HG02981 (cell line): ENCODE measurements around the gene NFASC.

Experiments
- ATAC-seq: cut with Tn5 transposase; IDR thresholded peaks from one replicate; pipeline ENCODE4 v1.9.1; 2021; ENCODE audit warnings: mild to moderate bottlenecking, moderate library complexity; ENCODE audit not compliant: unreplicated experiment

The NFASC gene

DNA sequence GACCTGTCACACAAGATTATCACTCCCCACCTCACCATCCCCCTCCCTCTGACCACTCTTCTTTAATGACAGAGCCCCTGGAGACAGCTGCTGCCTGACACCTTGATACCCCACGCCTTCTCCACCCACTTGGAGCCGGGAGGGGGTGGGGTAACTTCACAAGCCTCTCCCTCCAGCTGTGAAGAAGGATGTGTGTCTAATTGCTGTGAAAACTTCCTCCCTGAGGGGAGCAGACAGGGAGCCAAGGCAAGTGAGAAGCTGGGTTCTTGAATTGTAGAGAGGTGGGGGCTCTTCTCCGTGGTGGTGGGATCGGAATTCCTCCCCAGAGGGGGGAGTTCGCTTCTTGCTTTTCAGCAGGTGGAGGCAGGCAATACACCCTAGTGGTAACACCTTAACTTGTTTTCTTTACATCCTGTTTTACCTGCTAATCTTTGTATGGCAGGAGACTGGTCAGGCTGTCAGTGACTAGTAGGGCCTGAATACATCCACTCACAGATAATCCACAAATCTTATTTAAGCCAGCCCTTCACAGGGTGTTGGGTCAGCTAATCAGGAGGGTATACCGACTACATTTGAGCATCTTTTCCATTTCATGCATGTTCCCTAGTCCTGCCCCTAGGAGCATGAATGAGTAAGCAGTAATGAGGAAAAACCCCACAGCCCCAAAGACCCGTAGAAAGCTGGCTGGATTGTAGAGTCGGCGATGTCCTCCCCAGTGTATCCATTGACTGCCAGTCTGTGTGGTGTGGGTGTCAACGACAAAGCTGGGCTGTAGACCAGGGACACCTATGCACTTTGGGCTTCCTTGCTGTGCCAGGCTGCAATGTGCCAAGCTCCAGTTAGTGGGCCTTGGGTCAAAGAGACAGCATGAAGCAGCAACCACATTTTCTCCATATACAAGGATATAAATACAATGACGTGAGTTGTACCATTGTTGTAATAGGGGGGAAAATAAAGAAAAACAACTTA is 57.3 kb downstream of the NFASC start:
- no peak for ATAC-seq

DNA sequence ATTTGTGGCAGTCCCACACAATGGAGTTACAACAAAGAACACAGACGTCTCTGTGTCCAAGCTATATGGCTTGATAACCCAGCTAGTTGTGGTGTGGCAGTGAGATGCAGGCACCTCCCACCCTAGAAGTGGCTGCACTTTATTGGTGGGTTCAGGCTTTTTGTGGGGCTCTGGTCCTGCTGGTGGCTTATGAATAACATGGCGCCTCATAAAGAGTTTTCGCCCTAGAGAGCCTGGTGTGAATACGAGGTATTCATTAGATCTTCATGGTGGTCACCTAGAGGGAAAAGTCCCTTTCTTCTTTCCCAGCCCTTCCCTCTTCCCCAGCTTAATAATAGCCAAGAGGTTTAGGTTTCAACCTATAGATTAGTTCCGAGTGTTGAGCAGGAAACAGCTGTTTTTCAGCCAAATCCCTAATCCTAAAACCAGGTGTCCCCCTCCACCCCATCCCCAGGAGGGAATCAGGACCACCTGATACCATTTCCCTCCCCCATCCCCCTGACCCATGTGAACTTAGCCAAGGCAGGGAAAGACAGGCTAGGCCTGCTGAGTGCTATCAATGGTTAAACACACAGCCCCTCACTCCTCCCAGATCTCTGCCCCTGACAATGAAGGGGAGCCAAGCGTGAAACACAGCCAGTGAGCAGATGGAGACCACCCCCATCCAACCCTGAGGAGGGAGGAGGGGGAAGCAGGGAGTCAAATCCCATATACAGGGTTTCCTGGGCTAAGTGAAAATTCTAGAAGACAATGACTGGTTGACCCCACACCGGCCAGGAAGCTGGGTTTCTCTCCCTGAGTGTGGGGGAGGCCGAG is 58.2 kb downstream of the NFASC start:
- no peak for ATAC-seq

DNA sequence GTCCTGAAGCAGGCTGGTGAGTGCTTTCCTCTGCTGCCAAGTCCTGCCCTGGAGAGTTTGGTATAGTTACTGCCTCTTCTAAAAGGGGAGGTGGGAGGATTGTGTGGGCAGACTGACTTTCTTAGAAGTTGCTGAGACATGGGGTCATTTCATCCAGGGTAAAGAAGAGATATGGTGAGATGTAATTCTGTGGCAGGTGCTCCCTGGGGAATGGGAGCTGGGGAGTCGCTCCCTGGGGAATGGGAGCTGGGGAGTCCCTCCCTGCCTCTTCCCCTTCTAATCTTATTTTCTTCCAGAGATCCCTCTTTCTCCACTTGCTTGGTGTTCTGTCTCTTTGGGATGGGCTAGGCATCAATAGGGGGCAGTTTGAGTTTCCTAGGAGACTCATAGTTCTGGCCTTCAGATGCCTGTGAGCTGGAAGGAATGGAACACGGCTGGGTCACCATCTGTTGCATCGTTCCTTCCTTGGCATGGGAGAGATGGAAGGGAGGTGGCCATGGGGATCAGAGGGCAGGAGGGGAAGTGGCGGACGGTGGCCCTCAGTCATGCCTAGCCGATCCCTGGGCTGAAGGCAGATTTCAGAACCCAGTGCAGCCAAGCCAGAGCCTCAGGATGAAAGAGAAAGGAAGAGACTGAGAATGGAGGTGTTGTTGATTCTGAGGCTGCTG is 59.0 kb downstream of the NFASC start:
- ATAC-seq: no peak

DNA sequence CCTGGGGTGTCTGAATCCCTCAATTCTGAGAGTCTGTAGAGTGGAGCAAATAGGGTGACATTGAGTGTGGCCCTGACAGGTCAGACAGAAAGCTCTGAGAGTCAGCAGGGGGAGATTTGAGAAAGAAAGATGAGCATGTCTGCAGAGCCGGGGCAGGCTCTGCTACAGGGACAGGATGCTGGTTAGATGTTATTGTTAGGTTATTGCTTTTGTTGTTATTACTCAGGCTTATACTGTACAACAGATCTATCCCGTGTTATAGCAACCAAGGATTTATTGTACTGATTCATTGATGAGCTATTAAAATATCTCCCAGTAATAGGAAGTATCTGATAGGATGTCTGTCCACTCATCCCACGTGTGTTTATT is 59.5 kb downstream of the NFASC start:
- no peak for ATAC-seq

DNA sequence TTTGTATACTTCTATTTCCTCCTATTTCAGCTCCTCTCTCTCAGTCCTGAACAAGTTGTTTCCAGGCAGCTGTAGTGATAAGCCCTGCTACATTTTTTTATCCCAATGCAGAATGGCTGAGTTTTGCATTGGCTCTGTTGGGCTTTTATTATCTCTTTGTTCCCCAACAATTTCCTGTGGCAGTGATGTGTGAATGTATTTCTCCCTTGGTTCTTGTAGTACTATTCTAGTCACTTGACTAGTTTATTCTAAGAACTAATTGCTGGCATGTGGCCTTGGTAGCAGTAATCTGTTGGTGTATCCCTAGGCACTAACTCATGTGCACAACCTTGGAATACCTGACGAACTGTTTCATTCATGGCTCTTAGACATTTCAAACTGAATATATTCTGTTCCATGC is 60.7 kb downstream of the NFASC start:
- ATAC-seq: no peak

DNA sequence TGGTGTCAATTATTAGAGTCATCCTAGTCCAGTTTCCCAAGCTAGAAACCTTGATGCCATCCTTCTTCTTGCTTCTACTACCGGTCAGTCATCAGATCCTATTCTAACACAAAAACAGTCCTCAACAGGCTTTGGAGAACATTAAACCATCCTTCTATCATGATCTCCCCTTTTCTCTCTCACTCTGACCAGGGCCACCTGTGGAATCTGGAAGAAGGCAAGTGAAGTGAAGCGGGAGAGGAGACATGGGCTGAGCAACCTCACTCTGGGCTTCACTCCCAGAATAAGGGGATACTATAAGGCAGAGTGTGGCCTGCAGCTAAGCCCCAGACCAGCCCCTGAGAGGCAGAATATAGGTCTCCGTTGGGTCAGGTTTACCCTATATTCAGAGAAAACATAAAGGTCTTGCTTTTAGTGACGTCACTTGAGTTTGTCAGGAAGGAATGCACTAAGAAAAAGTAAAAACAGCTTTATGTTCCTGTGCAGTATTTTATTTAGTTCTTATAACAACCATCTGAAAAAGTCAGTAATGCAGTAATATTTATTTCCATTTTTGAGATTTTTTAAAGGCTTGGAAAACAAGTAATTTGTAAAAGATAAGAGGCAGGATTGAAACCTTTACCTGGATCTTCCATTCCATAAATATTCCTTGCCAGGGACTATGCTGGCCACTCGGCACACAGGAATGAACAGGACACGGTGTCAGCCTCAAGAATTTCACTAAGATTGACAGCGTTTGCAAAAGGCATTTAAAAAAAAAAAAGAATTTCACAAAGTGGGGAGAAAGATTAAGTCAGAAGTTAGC is 61.3 kb downstream of the NFASC start:
- ATAC-seq: no peak

DNA sequence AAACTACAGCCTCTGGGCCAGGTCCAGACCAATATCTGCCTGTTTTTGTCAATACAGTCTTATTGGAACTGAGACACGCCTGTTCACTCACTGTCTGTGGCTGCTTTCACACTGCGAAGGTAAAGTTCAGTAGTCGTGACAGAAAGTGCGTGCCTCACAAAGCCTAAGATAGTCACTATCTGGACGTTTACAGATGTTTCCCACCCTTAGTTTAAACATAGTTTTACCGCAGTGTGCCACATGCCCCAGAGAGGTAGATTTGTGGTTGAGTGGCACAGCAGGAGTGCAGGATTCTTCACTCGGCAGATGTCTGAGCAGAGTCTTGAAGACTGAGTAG is 61.9 kb downstream of the NFASC start:
- ATAC-seq: no peak

DNA sequence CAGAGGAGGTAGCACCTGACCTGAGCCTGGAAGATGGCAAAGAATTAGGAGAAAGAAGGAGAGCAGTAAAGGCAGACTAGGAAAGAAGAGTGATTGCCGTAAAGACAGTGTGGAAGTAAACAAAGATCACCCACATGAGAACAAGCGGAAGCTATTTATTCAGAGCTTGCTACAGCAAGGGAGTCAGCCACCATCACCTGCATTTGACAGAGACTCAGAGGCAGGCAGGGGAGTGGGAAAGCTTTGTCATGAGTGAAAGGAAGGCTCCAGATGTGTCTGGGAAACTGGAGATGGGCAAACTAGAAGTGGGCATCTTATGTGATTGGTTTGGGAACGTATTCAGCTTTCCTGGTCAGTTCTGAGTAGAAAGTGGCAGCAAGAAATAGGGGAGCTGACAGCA is 64.5 kb downstream of the NFASC start:
- ATAC-seq: no peak

DNA sequence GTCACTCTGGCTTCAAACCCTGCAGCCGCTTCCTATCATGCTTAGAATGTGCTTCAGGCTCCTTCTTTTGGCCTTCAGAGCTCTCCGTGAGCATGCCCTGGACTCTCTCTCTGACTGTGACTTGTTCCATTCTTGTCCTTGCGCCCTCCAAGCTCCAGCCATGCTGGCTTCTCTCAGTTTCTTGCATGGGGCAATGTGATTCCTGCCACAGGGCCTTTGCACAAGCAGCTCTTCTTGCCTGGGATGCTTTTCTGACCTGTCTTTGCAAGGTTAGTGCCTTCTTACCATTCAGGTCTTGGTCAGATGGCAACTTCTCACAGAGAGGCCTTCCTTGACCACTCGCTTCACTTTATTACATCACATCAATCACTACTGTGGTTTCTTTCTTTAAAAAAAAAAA is 66.1 kb downstream of the NFASC start:
- ATAC-seq: no peak

DNA sequence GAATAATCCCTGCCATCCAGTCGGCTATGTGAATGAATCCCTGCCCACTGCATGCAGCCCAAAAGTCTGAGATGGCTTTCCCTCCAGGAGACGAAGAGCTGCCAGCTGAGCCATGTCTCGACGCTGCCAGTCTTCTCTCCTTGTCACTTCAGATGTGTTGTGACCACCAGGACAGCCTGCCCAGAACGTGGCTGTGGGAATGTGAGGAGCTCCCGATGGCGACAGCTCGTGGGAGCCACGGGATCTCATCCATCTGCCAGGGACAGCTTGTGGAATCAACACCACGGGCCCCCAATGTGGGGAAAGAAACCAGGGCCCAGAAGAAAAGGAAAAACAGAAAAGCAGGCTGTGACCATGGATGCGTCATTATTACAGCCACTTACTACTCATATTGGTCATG is 67.2 kb downstream of the NFASC start:
- no peak for ATAC-seq

DNA sequence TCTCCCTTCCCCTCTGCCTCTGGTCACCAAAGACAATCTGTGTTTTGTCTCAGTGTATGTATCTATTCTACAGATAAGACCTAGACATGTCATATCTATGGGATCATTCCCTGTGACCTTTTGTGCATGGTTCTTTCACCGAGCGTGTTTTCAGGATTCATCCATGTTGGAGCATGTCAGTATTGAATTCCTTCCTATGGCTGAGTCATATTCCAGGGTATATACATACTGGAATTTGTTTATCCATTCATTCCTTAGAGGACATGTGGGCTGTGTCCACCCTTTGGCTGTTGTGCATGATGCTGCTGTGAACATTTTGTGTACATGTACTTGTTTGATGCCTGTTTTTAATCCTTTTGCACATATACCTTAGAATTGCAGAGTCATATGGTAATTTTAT is 69.9 kb downstream of the NFASC start:
- ATAC-seq: no peak

DNA sequence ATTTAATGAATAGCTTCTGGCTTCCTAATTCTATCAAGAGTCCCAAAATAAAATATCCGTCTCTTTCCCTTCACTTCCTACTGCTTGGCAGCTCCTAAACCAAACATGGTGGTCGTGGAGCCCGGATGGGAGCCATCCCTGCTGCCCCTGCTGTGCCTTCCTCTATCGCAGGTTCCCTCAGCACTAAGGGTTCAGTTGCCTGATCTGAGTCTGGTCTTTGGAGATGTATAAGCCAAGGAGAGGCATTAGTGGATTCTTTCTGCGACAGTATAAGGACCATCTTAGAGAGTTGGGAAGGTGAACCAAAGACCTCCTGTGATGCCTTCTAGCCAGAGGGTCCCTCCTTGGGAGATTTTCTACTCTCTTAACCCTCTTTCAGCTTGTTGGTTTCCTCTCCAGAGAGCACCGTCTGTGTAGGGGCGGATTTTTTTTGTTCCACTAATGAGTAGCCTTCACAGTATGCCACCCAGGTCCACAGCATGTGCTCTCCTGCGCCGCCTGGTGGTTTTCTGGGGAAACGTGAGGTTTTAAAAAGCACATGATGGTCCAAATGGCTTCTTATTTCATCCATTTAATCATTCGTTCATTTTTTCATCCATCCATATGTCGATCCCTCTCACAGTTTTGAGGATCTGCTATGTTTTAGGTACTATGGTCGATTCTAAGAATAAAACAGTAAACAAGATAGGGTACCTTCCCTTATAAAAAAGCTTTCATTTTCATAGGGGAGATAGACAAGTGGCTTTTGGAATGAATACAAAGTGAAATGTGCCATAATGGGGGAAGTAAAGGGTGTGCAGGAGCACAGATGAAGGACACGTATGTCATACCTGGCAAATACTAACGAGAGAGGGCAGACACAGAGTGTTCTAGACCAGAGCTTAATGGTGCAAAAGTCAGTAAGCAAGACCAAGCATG is 71.0 kb downstream of the NFASC start:
- ATAC-seq: no peak

DNA sequence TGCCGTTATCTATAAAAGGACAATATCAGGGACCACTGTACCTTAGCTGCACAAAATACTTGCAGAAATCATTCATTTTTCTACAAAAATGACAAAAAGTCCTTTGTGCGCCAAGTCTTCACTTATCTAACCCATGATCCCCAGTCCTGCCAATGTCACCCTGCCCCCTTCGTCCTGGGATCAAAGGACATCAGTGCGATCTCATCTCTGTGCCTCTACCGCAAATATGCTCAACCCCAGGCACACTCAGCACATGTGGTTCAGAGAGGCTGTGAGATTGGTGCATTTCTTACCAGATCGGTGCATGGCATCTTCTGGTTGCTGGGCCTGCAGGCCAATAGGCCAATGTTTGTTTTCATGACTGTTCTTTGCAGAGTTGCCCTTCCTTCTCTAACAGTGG is 72.8 kb downstream of the NFASC start:
- ATAC-seq: no peak

DNA sequence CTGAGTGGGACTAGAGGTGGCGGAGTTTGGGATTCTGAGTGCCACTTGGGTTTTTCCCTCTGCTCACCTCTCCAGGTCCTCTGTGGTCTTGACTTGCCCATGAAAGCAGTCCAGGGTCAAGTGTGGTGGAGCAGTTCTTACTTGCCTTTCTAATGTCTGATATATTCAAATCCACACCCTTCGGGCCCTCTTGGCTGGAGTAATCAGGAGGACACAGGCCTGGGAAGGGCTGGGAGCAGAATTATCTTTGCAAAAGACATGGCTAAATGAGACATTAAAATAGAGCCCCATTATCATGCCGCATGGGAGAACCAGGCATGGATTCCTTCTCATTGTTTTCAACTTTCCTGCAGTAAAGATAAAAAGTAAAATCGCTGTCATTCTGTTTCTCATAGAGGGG is 74.0 kb downstream of the NFASC start:
- no peak for ATAC-seq

DNA sequence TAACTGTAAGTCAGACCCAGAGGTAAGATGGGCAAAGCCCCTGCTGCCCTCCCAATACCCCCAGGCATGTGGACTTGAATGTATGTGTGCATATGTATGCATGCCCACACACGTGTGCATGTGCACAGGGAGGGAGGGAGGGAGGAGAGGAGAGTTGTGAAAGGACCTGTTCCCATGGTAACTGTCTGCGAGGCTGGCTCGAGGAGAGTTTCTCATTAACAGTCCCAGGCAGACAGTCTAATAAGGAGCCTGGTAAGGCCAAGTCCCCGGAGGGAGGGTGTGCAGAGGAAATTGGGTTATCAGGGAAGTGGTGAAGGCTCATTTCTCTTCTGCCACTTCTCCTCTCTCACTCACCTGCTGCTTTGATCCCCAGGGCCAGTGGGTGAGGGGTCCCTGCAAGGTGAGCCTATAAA is 74.9 kb downstream of the NFASC start:
- ATAC-seq: no peak

DNA sequence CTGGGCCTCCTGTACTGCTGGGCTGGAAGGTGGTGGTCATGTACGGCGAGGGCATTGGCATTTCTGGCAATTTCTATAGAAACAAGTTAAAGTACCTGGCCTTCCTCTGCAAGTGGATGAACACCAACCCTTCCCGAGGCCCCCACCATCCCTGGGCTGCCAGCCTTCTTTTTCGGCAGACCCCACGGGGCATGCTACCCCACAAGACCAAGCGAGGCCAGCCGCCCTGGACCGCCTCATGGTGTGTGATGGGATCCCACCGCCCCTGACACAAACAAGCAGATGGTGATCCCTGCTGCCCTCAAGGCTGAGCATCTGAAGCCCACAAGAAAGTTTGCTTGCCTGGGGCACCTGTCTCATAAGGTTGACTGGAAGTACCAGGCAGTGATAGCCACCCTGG is 76.0 kb downstream of the NFASC start:
- no peak for ATAC-seq

DNA sequence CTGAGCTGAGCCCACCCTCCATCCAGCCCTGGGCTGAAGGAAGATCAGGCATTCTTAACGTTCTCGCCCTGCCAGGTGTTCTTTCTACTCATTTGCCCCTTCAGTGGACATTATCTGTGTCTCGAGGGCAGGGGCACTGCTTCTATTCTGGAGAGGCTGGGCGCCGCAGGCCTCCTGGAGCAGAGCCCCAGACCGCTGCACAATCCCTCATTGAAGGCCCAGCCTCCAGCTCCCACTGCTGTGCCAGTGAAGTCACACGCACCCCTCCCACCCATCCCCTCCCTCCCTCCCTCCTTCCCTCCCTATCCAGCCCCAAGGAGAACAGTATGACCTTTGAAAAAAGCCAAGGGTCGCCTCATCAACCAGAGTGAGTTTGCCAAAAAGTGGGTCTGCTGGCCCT is 76.7 kb downstream of the NFASC start:
- ATAC-seq: no peak

DNA sequence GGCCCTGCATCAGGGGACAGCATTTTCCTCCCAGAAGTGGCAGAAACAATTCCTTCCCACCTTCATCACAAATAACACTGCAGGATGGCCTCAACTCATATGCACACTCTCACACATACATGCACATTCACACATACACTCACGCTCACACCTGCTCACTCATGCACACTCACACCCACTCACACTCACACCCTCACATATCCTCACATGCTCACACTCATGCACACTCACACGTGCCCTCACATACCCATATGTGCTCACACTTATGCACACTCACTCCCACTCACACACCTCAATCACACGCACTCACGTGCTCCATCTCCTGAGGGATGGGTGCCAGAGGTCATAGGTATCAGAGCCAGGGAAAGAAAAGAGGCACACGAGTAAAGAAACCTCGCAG is 77.1 kb downstream of the NFASC start:
- no peak for ATAC-seq

DNA sequence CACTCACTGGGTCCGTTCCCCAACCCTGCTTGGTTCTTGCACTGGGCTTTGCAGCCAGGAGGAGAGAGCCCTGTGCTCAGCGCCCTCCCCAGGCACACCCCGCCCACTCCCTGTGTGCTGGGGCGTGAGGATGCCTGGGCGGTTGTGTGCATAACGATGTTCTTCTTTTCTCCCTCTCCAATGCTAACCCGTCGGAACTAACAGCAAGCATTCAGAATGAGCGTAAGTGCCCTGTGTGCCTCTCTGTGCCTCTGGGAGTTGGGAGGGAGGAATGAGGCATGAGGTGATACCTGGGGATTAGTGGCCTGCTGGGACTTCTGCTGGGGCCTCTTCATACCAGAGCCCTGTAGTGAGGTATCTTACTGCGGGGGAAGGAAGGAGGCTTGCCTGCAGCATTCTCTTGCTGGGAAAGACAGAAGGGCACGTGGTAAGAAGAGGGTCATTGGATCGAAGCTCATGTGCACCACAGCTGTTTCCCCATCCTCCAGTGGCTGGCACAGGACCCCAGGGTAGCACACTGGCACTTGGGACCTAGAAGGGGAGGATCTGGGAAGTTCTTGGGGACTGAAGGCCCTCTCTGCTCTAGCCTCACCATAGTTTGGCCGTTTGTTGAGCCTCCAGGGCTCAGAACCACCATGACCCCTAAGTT is 79.8 kb downstream of the NFASC start:
- ATAC-seq: no peak
